GM18907 (cell line): ENCODE results near the gene IFITM1.

Experiments used
- ATAC-seq: cut with Tn5 transposase; IDR thresholded peaks from one replicate; pipeline ENCODE4 v1.9.1; 2021; ENCODE audit warnings: mild to moderate bottlenecking, moderate library complexity; ENCODE audit not compliant: unreplicated experiment

IFITM1 gene

GRCh38 chr11:313787-314553, at the start of gene IFITM1:
Gene IFITM1, plus strand, starts transcription at chr11:314040. Its CDS starts 131 bp downstream, at chr11:314171.
- ATAC-seq = no peak

- ATAC-seq = no peak
These were observed 47.0 kb upstream of the IFITM1 start for GRCh38 chr11:266676-267439.

- ATAC-seq = no peak
These were observed 46.3 kb upstream of the IFITM1 start for GRCh38 chr11:267491-267994.

GRCh38 chr11:268716-269145, 45.1 kb upstream of the IFITM1 start:
- peak; percentile 61 for ATAC-seq

- peak; percentile 76 for ATAC-seq
These were observed 44.5 kb upstream of the IFITM1 start for GRCh38 chr11:269146-269890.

- ATAC-seq = no peak
These were observed 43.2 kb upstream of the IFITM1 start for GRCh38 chr11:270451-271318.

GRCh38 chr11:271319-271715, 42.5 kb upstream of the IFITM1 start:
- ATAC-seq = no peak

- ATAC-seq = no peak
These were observed 41.5 kb upstream of the IFITM1 start for GRCh38 chr11:272195-272930.

GRCh38 chr11:272931-273198, 41.0 kb upstream of the IFITM1 start:
- ATAC-seq = no peak

- no peak for ATAC-seq
These were observed 37.6 kb upstream of the IFITM1 start for GRCh38 chr11:276219-276618.

GRCh38 chr11:278001-278951, 35.6 kb upstream of the IFITM1 start, which contains the start of gene NLRP6:
Gene NLRP6, plus strand, starts transcription at chr11:278407. Its CDS starts 163 bp downstream, at chr11:278570.
- no peak for ATAC-seq

- ATAC-seq = no peak
These were observed 34.5 kb upstream of the IFITM1 start for GRCh38 chr11:279040-279965.

- no peak for ATAC-seq
These were observed 33.7 kb upstream of the IFITM1 start for GRCh38 chr11:279966-280705.

GRCh38 chr11:280706-281485, 32.9 kb upstream of the IFITM1 start:
- ATAC-seq = no peak

GRCh38 chr11:281486-282161, 32.2 kb upstream of the IFITM1 start:
- ATAC-seq = no peak

- ATAC-seq = no peak
These were observed 31.7 kb upstream of the IFITM1 start for GRCh38 chr11:282171-282570.
